ENCODE results near the gene C17orf107.

DNA sequence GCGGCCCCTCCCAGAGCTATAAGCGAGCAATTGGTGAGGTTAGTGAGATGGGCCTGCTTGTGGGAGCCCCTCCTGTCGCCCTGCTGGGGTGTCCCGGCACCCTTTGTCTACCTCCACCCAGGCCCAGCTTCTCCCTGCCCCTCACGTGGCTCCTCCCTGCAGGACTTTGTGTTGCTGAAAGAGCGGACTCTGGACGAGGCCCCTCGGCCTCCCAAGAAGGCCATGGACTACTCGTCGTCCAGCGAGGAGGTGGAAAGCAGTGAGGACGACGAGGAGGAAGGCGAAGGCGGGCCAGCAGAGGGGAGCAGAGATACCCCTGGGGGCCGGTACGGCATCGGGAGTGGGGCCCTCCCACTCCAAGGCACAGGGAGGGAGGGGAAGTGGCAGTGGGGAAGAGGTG lies 6.1 kb upstream of the C17orf107 start:
- TF ChIP-seq MAX (IDR thresholded peaks at IDR 0.05) = no peak
- no peak for TF ChIP-seq CTCF (IDR thresholded peaks at IDR 0.05 in 2 of 3, conservative IDR thresholded peaks at IDR 0.05 in 1 of 3; ENCODE audit: borderline replicate concordance in 1 of 3, insufficient read depth in 1 of 3, low read depth in 2 of 3, low read length in 2 of 3)
- no peak for TF ChIP-seq POLR2AphosphoS5 (IDR thresholded peaks at IDR 0.05; ENCODE audit: low read depth, low read length)
- TF ChIP-seq CBX3 (IDR thresholded peaks at IDR 0.05; ENCODE audit: low read depth) = no peak
- no peak for TF ChIP-seq SIN3A (IDR thresholded peaks at IDR 0.05; ENCODE audit: low read depth)
- TF ChIP-seq SP1 (IDR thresholded peaks at IDR 0.05; ENCODE audit: low read depth) = no peak
- TF ChIP-seq REST (IDR thresholded peaks at IDR 0.05; ENCODE audit: low read depth) = no peak
- no peak for TF ChIP-seq YY1 (IDR thresholded peaks at IDR 0.05; ENCODE audit: extremely low read depth, insufficient replicate concordance, low read depth, low read length)
- TF ChIP-seq ZNF274 (IDR thresholded peaks at IDR 0.05; ENCODE audit: low read depth, low read length) = no peak
- TF ChIP-seq POLR2A (IDR thresholded peaks at IDR 0.05; ENCODE audit: borderline replicate concordance, extremely low read depth, insufficient read depth, insufficient read length) = no peak
- TF ChIP-seq EZH2phosphoT487 (IDR thresholded peaks at IDR 0.05; ENCODE audit: borderline replicate concordance) = no peak
- TF ChIP-seq RAD21 (IDR thresholded peaks at IDR 0.05; ENCODE audit: low read depth) = no peak
- TF ChIP-seq EZH2 (IDR thresholded peaks at IDR 0.05) = no peak
- TF ChIP-seq EGR1 (IDR thresholded peaks at IDR 0.05; ENCODE audit: low read depth) = no peak
